SK-N-MC (cell line): Measurements from ENCODE around the gene CACNA2D1.

Source experiments
- EZH2 ChIP-seq: fragments of 200-600 bp; sonication (generic); IDR thresholded peaks from one replicate; pipeline ENCODE4 v1.6.1; 2017; ENCODE audit warnings: antibody characterized with exemption
- POLR2AphosphoS5 ChIP-seq: IDR thresholded peaks from 2 replicates; pipeline ENCODE4 v1.6.1; 2012; ENCODE audit warnings: mild to moderate bottlenecking, low read depth, low read length, borderline replicate concordance

DNA sequence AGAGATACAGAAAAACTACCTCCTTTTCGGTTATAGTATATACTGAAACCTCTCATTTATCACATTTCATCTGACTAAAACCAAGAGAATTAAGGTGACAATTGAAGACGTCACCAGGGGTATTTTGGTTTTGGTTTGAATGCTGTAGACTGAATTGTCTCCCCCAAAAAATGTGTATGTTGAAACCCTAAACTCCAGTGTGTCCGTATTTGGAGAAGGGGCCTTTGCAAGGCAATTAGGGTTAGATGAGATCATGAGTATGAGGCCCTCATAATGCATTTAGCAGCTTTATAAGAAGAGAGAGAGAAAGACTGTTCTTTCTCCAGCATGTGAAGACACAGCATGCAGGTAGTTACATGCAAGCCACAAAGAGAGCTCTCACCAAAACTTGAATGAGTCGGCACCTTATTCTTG, 59.5 kb downstream of the CACNA2D1 start:
- TF ChIP-seq EZH2 (no peak), POLR2AphosphoS5 (no peak)
